ENCODE data around the gene GIPC1.
"Not testable (repeated sequence)": the region's sequence is repeated elsewhere in the genome, so short reads cannot be mapped to it uniquely, and the experiment has no call there.

The GIPC1 gene

DNA sequence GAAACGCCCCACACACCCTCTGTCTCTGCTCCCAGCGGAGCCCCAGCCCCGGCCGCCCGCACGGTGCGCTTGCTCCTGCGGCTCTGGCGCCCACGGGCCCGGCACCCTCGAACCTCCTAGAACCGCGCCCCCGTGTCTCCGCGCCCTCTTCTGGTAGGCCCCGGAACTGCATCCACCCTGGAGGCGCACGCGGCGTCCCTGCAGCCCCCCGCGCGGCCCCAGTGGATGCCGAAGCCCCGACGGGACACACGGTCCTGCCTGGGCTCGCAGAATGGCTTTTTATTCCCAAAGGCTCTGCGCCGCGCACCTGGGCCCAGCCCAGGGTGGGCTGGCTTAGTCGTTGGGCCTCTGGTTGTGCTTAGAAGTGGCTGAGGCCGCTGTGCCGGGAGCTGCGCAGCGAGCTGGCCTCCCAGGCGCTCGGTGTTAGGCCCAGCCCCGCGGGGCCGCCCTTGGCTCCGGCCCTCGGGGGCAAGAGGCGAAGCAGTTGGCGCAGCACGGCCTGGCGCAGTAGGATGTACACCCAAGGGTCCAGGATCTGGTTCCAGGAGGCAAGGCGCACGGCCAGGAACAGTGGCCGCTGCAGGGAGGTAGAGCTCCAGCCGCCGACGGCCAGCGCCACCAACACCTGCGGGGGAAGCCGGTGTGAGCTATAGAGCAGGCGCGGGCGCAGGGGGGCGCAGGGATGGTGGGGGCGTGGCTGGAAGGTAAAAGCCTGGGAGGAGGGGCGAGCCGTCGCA is 23.6 kb downstream of the GIPC1 start:
- DNase-seq (ENCODE audit: insufficient read length, low spot score), result peak; percentile 69

DNA sequence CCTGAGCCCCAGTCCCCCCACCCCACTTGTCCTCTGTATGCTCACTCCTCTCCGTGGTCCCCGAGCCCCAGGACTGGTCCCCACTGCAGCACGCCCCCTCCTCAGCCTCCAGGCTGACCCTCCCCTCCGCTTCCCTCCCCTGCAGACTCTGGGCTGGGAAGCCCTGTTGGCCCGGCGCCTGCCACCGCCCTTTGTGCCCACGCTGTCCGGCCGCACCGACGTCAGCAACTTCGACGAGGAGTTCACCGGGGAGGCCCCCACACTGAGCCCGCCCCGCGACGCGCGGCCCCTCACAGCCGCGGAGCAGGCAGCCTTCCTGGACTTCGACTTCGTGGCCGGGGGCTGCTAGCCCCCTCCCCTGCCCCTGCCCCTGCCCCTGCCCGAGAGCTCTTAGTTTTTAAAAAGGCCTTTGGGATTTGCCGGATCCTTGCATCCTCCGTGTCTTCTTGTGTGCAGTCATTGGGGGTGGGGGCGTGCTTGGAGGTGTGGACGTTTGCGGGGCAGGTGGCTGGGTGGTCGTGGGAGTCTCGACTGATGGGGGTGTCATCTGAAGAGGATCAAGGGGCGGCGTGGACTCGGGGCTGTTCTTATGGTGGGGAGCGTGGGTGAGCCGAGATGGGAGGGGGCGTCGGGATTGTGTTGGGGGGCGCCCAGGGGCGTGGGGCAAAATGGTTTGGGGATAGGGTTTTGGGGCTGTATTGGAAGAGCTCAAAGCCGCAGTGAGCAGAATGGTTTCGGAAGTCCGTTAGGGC is 24.3 kb downstream of the GIPC1 start:
- FAIRE-seq (no peak), DNase-seq (ENCODE audit: insufficient read length, low spot score) (no peak)

More for the DNA sequence above, 23.6 kb downstream of the GIPC1 start:
- FAIRE-seq, result no peak

DNA sequence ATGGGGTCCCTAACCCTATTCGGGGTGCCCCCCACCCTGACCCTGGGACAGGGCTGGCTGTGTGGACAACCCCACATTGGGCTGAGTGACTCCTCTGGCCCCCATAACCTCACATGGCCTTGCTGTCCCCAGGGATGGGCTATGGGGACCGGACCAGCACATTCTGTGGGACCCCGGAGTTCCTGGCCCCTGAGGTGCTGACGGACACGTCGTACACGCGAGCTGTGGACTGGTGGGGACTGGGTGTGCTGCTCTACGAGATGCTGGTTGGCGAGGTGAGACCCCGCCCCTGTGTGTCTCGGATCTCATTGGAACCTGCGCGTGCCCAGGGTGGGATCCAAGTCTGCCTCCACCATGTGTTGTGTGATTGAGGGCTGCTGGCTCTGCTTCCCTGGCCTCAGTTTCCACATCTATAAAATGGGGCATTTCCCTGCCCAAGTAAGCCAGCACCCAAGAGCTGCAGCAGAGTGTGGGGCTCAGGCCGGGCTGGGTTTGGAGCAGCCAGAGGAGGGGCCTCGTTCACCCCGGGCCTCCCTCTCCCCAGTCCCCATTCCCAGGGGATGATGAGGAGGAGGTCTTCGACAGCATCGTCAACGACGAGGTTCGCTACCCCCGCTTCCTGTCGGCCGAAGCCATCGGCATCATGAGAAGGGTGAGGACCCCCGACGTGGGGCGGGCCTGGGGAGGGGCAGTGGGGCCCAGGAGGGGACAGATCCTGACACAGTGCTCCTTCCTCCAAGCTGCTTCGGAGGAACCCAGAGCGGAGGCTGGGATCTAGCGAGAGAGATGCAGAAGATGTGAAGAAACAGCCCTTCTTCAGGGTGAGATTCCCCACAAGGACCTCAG is 25.7 kb downstream of the GIPC1 start:
- DNase-seq (ENCODE audit: insufficient read length, low spot score), result no peak
- FAIRE-seq, result no peak

DNA sequence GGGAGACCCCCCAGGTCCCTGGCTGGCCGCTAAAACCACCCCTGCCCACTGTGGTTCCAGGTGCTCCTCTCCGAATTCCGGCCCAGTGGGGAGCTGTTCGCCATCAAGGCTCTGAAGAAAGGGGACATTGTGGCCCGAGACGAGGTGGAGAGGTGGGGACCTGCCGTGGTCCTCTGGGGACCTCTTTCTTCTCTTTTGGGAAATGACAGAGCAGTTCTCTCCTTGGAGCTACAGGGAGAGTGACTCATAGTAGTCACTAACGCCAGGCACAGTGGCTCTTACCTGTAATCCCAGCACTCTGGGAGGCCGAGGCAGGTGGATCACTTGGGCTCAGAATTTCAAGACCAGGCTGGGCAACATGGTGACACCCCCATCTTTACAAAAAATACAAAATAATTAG is 28.1 kb downstream of the GIPC1 start:
- FAIRE-seq (no peak), DNase-seq (ENCODE audit: insufficient read length, low spot score) (no peak)

DNA sequence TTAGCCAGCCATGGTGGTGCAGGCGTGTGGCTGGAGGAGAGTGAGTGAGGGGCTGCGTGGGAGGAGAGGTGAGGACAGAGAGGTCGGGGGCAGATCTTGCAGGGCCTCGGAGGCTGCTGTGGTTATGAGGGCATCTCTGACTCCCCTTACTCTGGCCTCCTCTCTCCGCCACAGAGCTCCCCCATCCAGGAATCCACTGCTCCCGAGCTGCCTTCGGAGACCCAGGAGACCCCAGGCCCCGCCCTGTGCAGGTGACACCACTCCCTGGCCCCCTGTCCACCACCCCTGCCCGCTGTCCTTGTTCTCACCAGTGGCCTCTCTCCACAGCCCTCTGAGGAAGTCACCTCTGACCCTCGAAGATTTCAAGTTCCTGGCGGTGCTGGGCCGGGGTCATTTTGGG is 28.5 kb downstream of the GIPC1 start:
- DNase-seq (ENCODE audit: insufficient read length, low spot score) (no peak), FAIRE-seq (no peak)

DNA sequence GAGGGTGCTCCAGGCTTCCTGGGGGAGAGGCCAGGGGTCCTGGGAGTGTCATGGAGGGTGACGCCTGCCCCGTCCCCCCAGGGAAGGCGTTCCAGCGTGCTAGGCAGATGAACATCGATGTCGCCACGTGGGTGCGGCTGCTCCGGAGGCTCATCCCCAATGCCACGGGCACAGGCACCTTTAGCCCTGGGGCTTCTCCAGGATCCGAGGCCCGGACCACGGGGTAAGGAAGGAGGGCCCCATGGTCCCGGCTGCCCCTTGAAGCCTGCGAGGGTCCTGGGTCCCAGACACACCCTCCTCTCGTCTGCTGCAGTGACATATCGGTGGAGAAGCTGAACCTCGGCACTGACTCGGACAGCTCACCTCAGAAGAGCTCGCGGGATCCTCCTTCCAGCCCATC is 32.2 kb downstream of the GIPC1 start:
- FAIRE-seq, result no peak
- DNase-seq (ENCODE audit: insufficient read length, low spot score), result no peak

DNA sequence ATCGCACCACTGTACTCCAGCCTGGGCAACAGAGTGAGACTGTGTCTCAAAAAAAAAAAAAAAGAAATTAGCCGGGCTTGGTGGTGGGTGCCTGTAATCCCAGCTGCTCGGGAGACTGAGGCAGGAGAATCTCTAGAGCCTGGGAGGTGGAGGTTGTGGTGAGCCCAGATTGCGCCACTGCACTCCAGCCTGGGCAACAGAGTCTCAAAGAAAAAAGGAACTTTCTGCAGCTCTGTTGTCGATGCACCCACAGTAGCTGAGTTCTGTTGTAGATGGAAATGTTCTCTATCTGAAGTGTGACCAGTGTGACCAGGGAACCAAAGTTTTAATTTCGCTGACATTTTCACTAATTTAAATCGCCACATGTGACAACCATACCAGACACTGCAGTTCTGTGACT is 33.5 kb downstream of the GIPC1 start:
- FAIRE-seq; DNase-seq (ENCODE audit: insufficient read length, low spot score): not testable (repeated sequence)

DNA sequence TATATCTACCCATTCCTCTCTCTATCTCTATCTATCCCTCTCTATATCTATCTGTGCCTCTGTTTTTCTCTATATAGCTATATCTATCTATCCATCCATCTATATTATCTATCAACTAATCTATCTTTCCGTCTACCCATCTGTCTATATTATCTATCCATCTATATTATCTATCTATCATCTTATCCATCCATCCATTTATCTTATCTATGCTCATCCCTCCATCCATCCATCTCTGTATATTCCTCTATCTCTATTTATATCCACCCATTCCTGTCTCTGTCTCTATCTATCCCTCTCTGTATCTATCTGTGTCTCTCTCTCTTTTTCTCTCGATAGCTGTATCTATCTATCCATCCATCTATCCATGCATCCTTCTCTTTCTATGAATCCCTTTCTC is 35.0 kb downstream of the GIPC1 start:
- no peak for FAIRE-seq

DNA sequence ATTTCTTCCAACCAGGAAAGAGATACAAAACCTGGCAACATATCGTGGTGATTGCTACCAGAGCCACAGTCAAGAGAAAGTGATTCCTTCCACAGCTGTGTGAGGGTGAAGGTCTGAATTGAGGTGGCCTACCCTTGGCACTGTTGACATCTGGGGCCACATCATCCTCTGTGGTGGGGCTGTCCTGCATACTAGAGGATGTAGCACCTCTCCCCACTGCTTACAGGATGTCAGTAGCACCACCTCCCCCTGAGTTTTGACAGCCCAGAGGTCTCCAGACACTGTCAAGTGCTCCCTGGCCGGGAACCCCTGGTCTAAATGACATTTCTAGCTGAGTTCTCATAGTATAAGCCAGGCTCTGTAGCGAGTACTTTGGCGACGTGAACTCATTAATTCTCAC is 36.2 kb downstream of the GIPC1 start:
- no peak for DNase-seq (ENCODE audit: insufficient read length, low spot score)
- FAIRE-seq, result no peak

More for the DNA sequence above, 35.0 kb downstream of the GIPC1 start:
- no peak for DNase-seq (ENCODE audit: insufficient read length, low spot score)

DNA sequence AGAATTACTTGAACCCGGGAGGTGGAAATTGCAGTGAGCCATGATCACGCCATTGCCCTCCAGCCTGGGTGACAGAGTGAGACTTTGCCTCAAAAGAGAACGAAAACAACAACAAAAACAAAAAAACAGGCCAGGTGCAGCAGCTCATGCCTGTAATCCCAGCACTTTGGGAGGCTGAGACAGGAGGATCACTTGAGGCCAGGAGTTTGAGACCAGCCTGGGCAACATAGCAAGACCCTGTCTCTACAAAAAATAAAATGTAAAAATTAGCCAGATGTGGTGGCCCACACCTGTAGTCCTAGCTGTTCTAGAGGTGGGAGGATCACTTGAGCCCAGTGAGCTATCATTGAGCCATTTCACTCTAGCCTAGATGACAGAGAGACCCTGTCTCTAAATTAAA is 43.6 kb downstream of the GIPC1 start:
- DNase-seq (ENCODE audit: insufficient read length, low spot score); FAIRE-seq: not testable (repeated sequence)

DNA sequence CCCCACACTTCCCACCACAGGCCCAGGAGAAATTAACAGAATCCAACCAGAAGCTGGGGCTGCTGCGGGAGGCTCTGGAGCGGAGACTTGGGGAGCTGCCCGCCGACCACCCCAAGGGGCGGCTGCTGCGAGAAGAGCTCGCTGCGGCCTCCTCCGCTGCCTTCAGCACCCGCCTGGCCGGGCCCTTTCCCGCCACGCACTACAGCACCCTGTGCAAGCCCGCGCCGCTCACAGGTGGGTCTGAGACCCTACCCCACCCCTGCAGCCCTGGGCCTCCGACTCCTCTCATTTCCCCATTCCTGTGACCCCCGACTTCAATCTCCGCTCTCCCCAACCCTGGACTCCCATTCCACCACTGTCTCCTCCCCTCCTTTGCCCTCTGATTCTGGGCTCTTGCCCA is 45.1 kb downstream of the GIPC1 start:
- FAIRE-seq, result no peak
- no peak for DNase-seq (ENCODE audit: insufficient read length, low spot score)

DNA sequence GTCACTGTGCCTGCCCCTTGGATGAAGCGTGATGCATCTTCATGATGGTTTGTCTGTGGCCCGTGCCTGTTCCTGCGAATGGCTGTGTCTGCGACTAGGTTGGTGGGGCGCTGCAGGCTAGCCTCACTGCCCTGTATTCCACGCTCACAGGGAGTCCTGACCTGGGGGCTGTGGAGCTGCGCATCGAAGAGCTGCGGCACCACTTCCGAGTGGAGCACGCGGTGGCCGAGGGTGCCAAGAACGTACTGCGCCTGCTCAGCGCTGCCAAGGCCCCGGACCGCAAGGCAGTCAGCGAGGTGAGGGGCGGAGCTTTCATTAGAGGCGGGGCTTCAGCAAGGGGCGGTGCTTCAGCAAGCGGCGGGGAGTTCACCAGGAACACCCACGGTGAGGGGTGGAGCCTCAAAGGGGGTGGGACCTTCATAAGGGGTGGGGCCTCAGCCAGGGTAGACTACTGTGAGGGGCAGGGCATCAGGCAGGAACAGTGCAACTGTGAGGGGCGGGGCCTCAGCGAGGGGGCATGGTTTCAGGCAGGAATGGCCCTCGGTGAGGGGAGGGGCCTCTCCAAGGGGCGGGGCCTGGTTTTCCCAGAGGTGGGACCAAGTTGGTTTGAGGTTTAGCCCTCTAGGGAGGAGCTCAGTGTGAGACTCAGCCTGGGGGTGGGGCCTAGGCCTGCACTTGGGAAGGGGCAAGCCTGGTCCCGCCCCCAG is 45.6 kb downstream of the GIPC1 start:
- FAIRE-seq, result no peak

DNA sequence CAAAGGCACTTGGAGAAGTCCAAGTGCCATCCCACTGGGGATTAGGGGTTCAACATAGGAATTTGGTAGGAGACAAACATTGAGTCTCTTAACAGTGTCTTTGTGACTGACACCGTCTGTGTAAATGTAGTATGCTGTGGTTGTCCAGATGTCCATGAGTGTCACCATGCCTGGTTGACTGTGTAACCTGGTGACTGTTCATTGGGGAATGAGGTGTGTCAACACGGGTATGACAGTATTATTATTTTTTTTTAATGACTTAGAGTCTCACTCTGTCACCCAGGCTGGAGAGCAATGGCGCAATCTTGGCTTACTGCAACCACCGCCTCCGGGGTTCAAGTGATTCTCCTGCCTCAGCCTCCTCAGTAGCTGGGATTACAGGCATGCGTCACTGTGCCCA is 46.6 kb downstream of the GIPC1 start:
- no peak for DNase-seq (ENCODE audit: insufficient read length, low spot score)
- FAIRE-seq, result no peak

More for the DNA sequence above, 45.6 kb downstream of the GIPC1 start:
- no peak for DNase-seq (ENCODE audit: insufficient read length, low spot score)

DNA sequence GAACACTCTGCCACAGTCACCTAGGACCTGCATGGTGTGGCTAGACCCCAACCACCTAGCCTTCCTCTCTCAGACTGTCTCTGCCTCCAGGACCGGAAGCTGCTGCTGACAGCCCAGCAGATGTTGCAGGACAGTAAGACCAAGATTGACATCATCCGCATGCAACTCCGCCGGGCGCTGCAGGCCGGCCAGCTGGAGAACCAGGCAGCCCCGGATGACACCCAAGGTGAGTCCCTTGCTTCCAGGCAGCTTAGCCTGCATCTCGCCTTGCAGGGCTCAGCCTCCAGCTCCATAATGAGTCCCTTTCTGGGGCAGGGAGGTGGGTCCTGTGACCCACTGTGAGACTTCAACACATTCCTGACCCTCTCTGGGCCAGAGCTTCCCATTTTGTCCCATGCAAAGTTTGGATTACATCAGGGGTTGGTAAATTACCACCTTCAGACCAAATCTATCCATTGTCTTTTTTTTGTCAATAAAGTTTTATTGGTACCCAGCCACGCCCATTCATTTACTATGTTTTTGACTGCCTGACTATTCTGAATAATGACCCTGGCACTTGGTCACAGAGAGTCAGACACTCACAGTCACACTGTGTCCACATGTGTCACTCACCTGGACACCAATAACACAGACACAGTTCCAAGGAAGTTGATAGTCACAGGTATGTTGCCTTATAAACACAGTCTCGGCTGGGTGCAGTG is 49.4 kb downstream of the GIPC1 start:
- DNase-seq (ENCODE audit: insufficient read length, low spot score), result no peak
- no peak for FAIRE-seq

DNA sequence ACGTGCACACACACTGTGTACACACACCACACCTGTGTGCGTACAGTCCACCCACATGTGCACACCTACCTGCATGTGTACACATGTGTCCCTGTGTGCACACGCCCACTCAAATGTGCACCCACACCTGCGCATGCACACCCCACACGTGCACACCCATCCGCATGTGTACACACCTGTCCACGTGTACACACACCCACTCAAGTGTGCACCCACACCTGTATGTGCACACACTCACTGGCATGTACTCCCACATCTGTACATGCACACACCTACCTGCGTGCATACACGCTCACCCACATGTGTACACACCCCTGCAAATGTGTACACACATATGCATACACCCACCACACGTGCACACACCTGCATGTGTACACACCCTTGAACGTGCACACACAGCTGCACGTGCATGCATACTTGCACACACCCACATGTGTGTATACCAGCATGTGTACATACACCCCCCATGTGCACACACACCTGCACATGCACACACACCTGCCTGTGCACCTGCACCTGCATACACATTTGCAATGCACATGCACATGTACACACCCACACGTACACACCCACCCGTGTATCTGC is 52.2 kb downstream of the GIPC1 start:
- peak; percentile 95 for FAIRE-seq
- no peak for DNase-seq (ENCODE audit: insufficient read length, low spot score)

DNA sequence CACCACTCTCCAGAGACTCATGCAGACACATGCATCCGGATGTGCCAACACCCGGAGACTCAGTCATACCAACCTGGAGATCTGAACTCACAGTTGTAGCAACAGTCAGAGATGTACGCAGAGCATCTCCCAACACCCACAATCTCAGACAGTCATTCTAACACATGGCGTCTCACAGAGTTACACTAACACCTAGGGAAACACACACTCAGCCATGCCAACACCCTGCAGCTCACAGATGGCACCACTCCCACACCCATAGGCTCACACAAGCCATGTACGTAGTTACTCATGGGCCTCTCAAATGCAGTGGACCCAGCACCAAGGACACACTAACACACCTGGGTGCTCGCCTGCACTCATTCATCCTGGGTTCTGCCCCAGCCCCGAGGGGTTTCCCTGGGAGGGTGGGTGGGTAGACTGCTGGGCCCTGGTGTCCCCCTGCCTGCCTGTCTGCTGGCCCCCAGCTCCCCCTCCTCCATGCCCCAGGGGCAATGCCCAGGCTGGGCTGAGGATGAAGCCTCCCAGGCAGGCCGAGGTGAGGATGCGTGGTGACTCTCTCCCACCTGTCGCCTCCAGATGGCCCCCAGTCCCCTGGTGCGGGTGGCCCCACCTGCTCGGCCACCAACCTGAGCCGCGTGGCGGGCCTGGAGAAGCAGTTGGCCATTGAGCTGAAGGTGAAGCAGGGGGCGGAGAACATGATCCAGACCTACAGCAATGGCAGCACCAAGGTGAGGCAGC is 52.9 kb downstream of the GIPC1 start:
- DNase-seq (ENCODE audit: insufficient read length, low spot score) (no peak), FAIRE-seq (no peak)

DNA sequence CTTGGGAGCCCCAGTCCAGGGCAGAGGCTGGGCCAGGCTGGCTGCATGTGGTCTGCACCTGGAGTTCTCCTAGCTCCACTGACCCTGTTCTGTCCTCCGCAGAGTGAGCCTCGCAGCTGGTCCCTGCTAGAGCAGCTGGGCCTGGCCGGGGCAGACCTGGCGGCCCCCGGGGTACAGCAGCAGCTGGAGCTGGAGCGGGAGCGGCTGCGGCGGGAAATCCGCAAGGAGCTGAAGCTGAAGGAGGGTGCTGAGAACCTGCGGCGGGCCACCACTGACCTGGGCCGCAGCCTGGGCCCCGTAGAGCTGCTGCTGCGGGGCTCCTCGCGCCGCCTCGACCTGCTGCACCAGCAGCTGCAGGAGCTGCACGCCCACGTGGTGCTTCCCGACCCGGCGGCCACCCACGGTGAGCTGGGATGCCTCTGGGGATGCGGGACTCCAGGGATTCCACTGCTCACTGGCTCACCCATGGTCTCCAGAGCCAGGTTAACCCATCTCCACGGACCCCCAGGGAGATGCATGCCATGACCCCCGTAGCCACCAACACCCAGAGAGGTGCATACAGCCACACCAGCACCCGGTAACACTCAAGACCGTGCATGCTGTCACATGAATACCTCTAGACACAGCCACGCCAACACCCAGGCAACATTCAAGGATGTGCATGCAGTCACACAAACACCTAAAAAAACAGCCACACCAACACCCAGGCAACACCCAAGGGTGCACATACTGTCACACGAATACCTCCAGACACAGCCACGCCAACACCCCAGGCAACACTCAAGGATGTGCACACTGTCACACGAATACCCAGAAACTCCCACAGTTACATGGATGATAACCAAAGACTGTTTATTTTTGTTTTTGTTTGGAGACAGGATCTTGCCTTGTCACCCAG is 54.6 kb downstream of the GIPC1 start:
- DNase-seq (ENCODE audit: insufficient read length, low spot score), result no peak
- no peak for FAIRE-seq

DNA sequence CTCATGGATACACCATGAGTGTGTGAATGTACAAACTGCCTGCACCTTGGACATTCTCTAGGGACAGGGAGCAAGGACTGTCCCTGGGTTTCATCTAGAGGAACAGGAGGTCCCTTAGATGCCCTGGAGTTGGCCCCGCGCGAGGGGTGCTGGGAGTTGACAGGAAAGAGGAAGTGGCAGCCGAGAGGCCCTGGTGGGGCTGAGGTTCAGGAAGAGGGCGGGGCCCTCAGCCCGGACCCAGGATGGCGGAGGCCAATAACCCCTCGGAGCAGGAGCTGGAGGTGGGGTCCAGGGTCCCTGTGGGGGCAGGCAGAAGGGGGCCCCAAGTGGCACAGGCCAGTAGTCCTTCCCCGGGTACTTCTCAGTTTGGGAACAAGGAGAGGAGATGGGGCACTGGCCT is 55.9 kb downstream of the GIPC1 start:
- DNase-seq (ENCODE audit: insufficient read length, low spot score) (no peak), FAIRE-seq (no peak)

Data from HTR-8/SVneo (cell line).